ENCODE measurements around the gene AOPEP. TPM values are rescaled to one million over a fixed set of nuclear protein-coding genes. Genes with fewer than 3 reads are reported as not detected.

The AOPEP gene
- total RNA-seq, 1 donor from 2014 or later = 75.3 TPM

DNA sequence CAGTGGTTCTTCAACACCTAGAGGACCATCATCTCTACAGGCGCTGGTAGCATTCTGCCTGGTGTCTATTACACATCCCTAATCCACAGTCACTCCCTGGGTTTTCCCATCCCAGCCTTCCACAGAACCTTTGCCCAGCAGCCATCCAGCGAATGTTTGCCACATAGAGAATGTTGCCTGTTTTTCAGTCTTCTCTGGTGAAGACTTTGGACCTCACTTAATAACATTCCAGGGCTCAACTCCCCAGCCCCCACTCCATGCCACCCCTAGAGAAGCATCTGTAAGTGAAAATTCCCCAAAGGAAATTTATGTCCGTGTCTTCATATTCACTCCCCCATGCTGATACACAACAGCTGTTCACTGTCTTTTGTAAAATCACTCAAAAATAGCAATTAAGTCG, 249.6 kb downstream of the AOPEP start:
- Mint-ChIP-seq H3K36me3 (ENCODE audit: low read depth, unreplicated experiment) (peaks cover 26% of the 10 kb centered on the region), H3K4me1 (ENCODE audit: low read depth, unreplicated experiment) (peaks cover 22% of the 10 kb centered on the region), H3K4me3 (ENCODE audit: unreplicated experiment) (no peak overlapping the region), H3K27me3 (ENCODE audit: low read depth, unreplicated experiment) (no peaks in the 10 kb centered on the region), H3K27ac (ENCODE audit: unreplicated experiment) (no peak overlapping the region), H3K9me3 (ENCODE audit: unreplicated experiment) (peaks cover 2% of the 10 kb centered on the region)
- H3K27ac ChIP-seq (ENCODE audit: low read depth, low read length) = no peak overlapping the region
- no peak for DNase-seq (ENCODE audit: low read depth)
- H3K36me3 ChIP-seq (ENCODE audit: insufficient read depth, low read length) = no peaks in the 10 kb centered on the region
- no peak overlapping the region for H3K4me2 ChIP-seq (ENCODE audit: low read length)
- H3K79me2 ChIP-seq (ENCODE audit: insufficient read depth, low read length) = no peaks in the 10 kb centered on the region
- TF ChIP-seq EZH2 (IDR thresholded peaks at IDR 0.05; ENCODE audit: insufficient read depth, low read length) = no peak
- TF ChIP-seq, protein P1, sequence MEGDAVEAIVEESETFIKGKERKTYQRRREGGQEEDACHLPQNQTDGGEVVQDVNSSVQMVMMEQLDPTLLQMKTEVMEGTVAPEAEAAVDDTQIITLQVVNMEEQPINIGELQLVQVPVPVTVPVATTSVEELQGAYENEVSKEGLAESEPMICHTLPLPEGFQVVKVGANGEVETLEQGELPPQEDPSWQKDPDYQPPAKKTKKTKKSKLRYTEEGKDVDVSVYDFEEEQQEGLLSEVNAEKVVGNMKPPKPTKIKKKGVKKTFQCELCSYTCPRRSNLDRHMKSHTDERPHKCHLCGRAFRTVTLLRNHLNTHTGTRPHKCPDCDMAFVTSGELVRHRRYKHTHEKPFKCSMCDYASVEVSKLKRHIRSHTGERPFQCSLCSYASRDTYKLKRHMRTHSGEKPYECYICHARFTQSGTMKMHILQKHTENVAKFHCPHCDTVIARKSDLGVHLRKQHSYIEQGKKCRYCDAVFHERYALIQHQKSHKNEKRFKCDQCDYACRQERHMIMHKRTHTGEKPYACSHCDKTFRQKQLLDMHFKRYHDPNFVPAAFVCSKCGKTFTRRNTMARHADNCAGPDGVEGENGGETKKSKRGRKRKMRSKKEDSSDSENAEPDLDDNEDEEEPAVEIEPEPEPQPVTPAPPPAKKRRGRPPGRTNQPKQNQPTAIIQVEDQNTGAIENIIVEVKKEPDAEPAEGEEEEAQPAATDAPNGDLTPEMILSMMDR (IDR thresholded peaks at IDR 0.05; ENCODE audit: insufficient read depth, low read depth, low read length) = no peak
- H3K9ac ChIP-seq (ENCODE audit: low read length) = no peak overlapping the region
- FAIRE-seq = no peak
- no peaks in the 10 kb centered on the region for H3K9me3 ChIP-seq (ENCODE audit: insufficient read depth, low read depth, low read length)
- no peaks in the 10 kb centered on the region for H3K27me3 ChIP-seq (ENCODE audit: insufficient read depth, low read length)
- no peak overlapping the region for H2AFZ ChIP-seq (ENCODE audit: low read depth, low read length)
- no peaks in the 10 kb centered on the region for H4K20me1 ChIP-seq (ENCODE audit: insufficient read depth, low read length)
- H3K4me3 ChIP-seq (ENCODE audit: insufficient read depth, low read depth, low read length) = no peak overlapping the region
- peaks cover 14% of the 10 kb centered on the region for H3K4me1 ChIP-seq (ENCODE audit: insufficient read depth, low read length)

DNA sequence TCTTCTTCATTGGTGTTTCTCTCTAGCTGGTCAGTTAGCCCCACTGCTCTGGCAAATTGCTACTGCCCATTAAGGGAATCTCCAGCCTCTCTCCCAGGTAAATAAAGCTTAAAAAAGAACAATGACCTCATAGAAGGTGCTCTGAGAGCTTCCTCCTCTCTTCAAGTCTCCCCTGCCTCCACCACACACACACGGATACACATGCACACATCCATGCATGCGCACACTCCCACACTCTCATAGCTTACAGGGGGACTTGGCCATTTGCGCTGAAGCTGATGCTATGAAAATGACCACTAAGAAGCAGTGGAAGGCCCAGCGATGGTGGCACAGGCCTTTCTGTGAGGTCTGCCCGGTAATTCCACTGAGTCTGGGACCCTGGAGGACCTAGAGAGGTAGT, 250.9 kb downstream of the AOPEP start:
- no peak for DNase-seq (ENCODE audit: low read depth)
- H3K27me3 Mint-ChIP-seq (ENCODE audit: low read depth, unreplicated experiment) = no peaks in the 10 kb centered on the region
- H3K27ac Mint-ChIP-seq (ENCODE audit: unreplicated experiment) = no peak overlapping the region
- H3K4me2 ChIP-seq (ENCODE audit: low read length) = no peak overlapping the region
- H3K4me3 Mint-ChIP-seq (ENCODE audit: unreplicated experiment) = no peak overlapping the region
- H3K27me3 ChIP-seq (ENCODE audit: insufficient read depth, low read length) = no peaks in the 10 kb centered on the region
- no peaks in the 10 kb centered on the region for H3K9me3 ChIP-seq (ENCODE audit: insufficient read depth, low read depth, low read length)
- H3K4me3 ChIP-seq (ENCODE audit: insufficient read depth, low read depth, low read length) = no peak overlapping the region
- H4K20me1 ChIP-seq (ENCODE audit: insufficient read depth, low read length) = no peaks in the 10 kb centered on the region
- peaks cover 2% of the 10 kb centered on the region for H3K9me3 Mint-ChIP-seq (ENCODE audit: unreplicated experiment)
- H3K4me1 ChIP-seq (ENCODE audit: insufficient read depth, low read length) = peaks cover 14% of the 10 kb centered on the region
- no peaks in the 10 kb centered on the region for H3K36me3 ChIP-seq (ENCODE audit: insufficient read depth, low read length)
- no peak for FAIRE-seq
- no peak overlapping the region for H3K27ac ChIP-seq (ENCODE audit: low read depth, low read length)
- H2AFZ ChIP-seq (ENCODE audit: low read depth, low read length) = no peak overlapping the region
- TF ChIP-seq, protein P1 (IDR thresholded peaks at IDR 0.05; ENCODE audit: insufficient read depth, low read depth, low read length) = no peak
- TF ChIP-seq EZH2 (IDR thresholded peaks at IDR 0.05; ENCODE audit: insufficient read depth, low read length) = no peak
- no peak overlapping the region for H3K9ac ChIP-seq (ENCODE audit: low read length)
- H3K4me1 Mint-ChIP-seq (ENCODE audit: low read depth, unreplicated experiment) = peaks cover 30% of the 10 kb centered on the region
- H3K36me3 Mint-ChIP-seq (ENCODE audit: low read depth, unreplicated experiment) = peaks cover 27% of the 10 kb centered on the region
- no peaks in the 10 kb centered on the region for H3K79me2 ChIP-seq (ENCODE audit: insufficient read depth, low read length)

DNA sequence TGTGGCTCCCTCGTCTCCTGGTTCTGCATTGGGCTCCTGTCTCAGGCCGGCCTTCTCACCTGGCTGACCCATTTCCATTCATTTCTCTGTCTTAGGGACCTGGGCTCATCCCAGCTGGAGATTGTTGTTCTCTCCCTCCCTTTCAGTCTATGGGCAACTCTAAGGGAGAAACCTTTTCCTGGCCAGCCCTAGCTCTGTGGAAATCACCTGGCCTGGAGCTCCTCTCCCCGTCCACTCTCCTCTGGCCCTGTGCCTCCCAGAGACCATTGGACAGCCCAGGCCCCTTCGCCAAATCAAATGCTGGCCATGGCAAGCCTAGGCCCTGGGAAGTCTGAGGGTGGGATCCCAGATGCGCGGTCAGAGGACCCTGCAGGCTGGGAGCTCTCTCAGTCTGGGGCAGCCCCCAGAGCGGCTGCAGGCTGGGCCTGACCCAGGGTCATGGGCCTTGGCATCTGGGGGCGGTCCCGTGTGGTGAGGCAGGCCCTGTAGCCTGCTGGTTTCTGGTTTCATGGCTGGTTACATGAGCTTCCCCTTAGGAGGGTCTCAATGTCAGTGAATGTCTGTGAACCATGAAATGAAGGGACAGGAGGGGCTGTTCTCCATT, 253.5 kb downstream of the AOPEP start:
- H3K9me3 ChIP-seq (ENCODE audit: insufficient read depth, low read depth, low read length) = no peaks in the 10 kb centered on the region
- H3K27ac ChIP-seq (ENCODE audit: low read depth, low read length) = no peak overlapping the region
- H3K4me3 Mint-ChIP-seq (ENCODE audit: unreplicated experiment) = no peak overlapping the region
- no peaks in the 10 kb centered on the region for H4K20me1 ChIP-seq (ENCODE audit: insufficient read depth, low read length)
- peaks cover 16% of the 10 kb centered on the region for H3K4me1 Mint-ChIP-seq (ENCODE audit: low read depth, unreplicated experiment)
- H3K9ac ChIP-seq (ENCODE audit: low read length) = no peak overlapping the region
- H3K27me3 ChIP-seq (ENCODE audit: insufficient read depth, low read length) = no peaks in the 10 kb centered on the region
- H3K27ac Mint-ChIP-seq (ENCODE audit: unreplicated experiment) = peak overlapping the region; percentile 58
- H3K9me3 Mint-ChIP-seq (ENCODE audit: unreplicated experiment) = peaks cover 2% of the 10 kb centered on the region
- peaks cover 25% of the 10 kb centered on the region for H3K36me3 Mint-ChIP-seq (ENCODE audit: low read depth, unreplicated experiment)
- TF ChIP-seq, protein P1 (IDR thresholded peaks at IDR 0.05; ENCODE audit: insufficient read depth, low read depth, low read length) = no peak
- no peak for TF ChIP-seq EZH2 (IDR thresholded peaks at IDR 0.05; ENCODE audit: insufficient read depth, low read length)
- no peak for DNase-seq (ENCODE audit: low read depth)
- H3K4me1 ChIP-seq (ENCODE audit: insufficient read depth, low read length) = no peaks in the 10 kb centered on the region
- no peak overlapping the region for H2AFZ ChIP-seq (ENCODE audit: low read depth, low read length)
- H3K27me3 Mint-ChIP-seq (ENCODE audit: low read depth, unreplicated experiment) = no peaks in the 10 kb centered on the region
- no peak overlapping the region for H3K4me3 ChIP-seq (ENCODE audit: insufficient read depth, low read depth, low read length)
- no peak overlapping the region for H3K4me2 ChIP-seq (ENCODE audit: low read length)
- no peaks in the 10 kb centered on the region for H3K36me3 ChIP-seq (ENCODE audit: insufficient read depth, low read length)
- no peak for FAIRE-seq
- H3K79me2 ChIP-seq (ENCODE audit: insufficient read depth, low read length) = no peaks in the 10 kb centered on the region

Measured in astrocyte (in vitro differentiated cells and primary cell).